GM21526 (cell line): ENCODE results near the gene FBN3.
"Not testable (repeated sequence)": the region's sequence is repeated elsewhere in the genome, so short reads cannot be mapped to it uniquely, and the experiment has no call there.

Experiments
- ATAC-seq: cut with Tn5 transposase; IDR thresholded peaks from one replicate; pipeline ENCODE4 v1.9.1; 2021; ENCODE audit warnings: moderate library complexity; ENCODE audit not compliant: unreplicated experiment, low FRiP score

FBN3 gene

GRCh38 chr19:8025316-8025715, 124.1 kb downstream of the FBN3 start:
- ATAC-seq: no peak

GRCh38 chr19:8024256-8024655, 125.1 kb downstream of the FBN3 start:
- ATAC-seq: not testable (repeated sequence)

- no peak for ATAC-seq
Observed at GRCh38 chr19:8023371-8023770, 126.0 kb downstream of the FBN3 start.

GRCh38 chr19:8022275-8022674, 127.1 kb downstream of the FBN3 start:
- ATAC-seq: no peak

- ATAC-seq: no peak
Observed at GRCh38 chr19:8021374-8021773, 128.0 kb downstream of the FBN3 start.

GRCh38 chr19:8020681-8021080, 128.7 kb downstream of the FBN3 start:
- no peak for ATAC-seq

GRCh38 chr19:8017808-8018207, 131.6 kb downstream of the FBN3 start:
- ATAC-seq: no peak
